ENCODE measurements around the gene UQCRH.
"Not testable (repeated sequence)": the region's sequence is repeated elsewhere in the genome, so short reads cannot be mapped to it uniquely, and the experiment has no call there.

UQCRH gene

GRCh38 chr1:46343705-46344104, 40.2 kb downstream of the UQCRH start:
- Histone ChIP-seq H3K27me3 (ENCODE audit: low read depth, low read length) (no peaks in the 10 kb centered on the region), H3K36me3 (replicated peaks; ENCODE audit: low read depth, low read length) (peaks cover 14% of the 10 kb centered on the region), H3K4me3 (ENCODE audit: low read length) (no peak overlapping the region), H4K20me1 (ENCODE audit: insufficient read depth, low read length) (no peaks in the 10 kb centered on the region), H2AFZ (ENCODE audit: low read depth, low read length) (no peak overlapping the region), H3K79me2 (ENCODE audit: low read length) (peaks cover 39% of the 10 kb centered on the region), H3K9ac (ENCODE audit: low read length) (no peak overlapping the region), H3K4me1 (ENCODE audit: low read length) (peaks cover 17% of the 10 kb centered on the region), H3K9me3 (ENCODE audit: insufficient read depth, low read length) (no peaks in the 10 kb centered on the region), H3K27ac (ENCODE audit: low read length) (no peak overlapping the region), H3K4me2 (ENCODE audit: low read length) (no peak overlapping the region)
- TF ChIP-seq EZH2phosphoT487 (IDR thresholded peaks at IDR 0.05; ENCODE audit: low read depth) (no peak), CTCF (IDR thresholded peaks at IDR 0.05; ENCODE audit: low read depth, low read length) (no peak)

GRCh38 chr1:46344481-46344880, 41.0 kb downstream of the UQCRH start:
- Histone ChIP-seq H3K27ac (ENCODE audit: low read length) (no peak overlapping the region), H2AFZ (ENCODE audit: low read depth, low read length) (no peak overlapping the region), H3K9ac (ENCODE audit: low read length) (no peak overlapping the region), H3K27me3 (ENCODE audit: low read depth, low read length) (no peaks in the 10 kb centered on the region), H3K36me3 (replicated peaks; ENCODE audit: low read depth, low read length) (peaks cover 16% of the 10 kb centered on the region), H3K4me2 (ENCODE audit: low read length) (no peak overlapping the region), H3K4me3 (ENCODE audit: low read length) (no peak overlapping the region), H4K20me1 (ENCODE audit: insufficient read depth, low read length) (no peaks in the 10 kb centered on the region), H3K9me3 (ENCODE audit: insufficient read depth, low read length) (no peaks in the 10 kb centered on the region), H3K4me1 (ENCODE audit: low read length) (peaks cover 10% of the 10 kb centered on the region; the same call in 1 of the 2 replicates), H3K79me2 (ENCODE audit: low read length) (peaks cover 36% of the 10 kb centered on the region)
- TF ChIP-seq CTCF (IDR thresholded peaks at IDR 0.05; ENCODE audit: low read depth, low read length) (no peak), EZH2phosphoT487 (IDR thresholded peaks at IDR 0.05; ENCODE audit: low read depth) (no peak)

GRCh38 chr1:46345281-46345680, 41.8 kb downstream of the UQCRH start:
- Histone ChIP-seq H3K4me2 (ENCODE audit: low read length) (no peak overlapping the region), H4K20me1 (ENCODE audit: insufficient read depth, low read length) (no peaks in the 10 kb centered on the region), H3K36me3 (replicated peaks; ENCODE audit: low read depth, low read length) (peaks cover 24% of the 10 kb centered on the region), H3K9me3 (ENCODE audit: insufficient read depth, low read length) (no peaks in the 10 kb centered on the region), H3K9ac (ENCODE audit: low read length) (no peak overlapping the region), H2AFZ (ENCODE audit: low read depth, low read length) (no peak overlapping the region), H3K4me3 (ENCODE audit: low read length) (no peak overlapping the region), H3K27ac (ENCODE audit: low read length) (no peak overlapping the region), H3K27me3 (ENCODE audit: low read depth, low read length) (no peaks in the 10 kb centered on the region), H3K79me2 (ENCODE audit: low read length) (peaks cover 34% of the 10 kb centered on the region), H3K4me1 (ENCODE audit: low read length) (peaks cover 8% of the 10 kb centered on the region; the same call in 1 of the 2 replicates)
- TF ChIP-seq CTCF (IDR thresholded peaks at IDR 0.05; ENCODE audit: low read depth, low read length): no peak
- TF ChIP-seq EZH2phosphoT487 (IDR thresholded peaks at IDR 0.05; ENCODE audit: low read depth): no peak

GRCh38 chr1:46352363-46352762, 48.9 kb downstream of the UQCRH start:
- Histone ChIP-seq H3K4me1 (ENCODE audit: low read length) (no peaks in the 10 kb centered on the region), H4K20me1 (ENCODE audit: insufficient read depth, low read length) (no peaks in the 10 kb centered on the region), H3K9me3 (ENCODE audit: insufficient read depth, low read length) (no peaks in the 10 kb centered on the region), H3K4me2 (ENCODE audit: low read length) (no peak overlapping the region), H3K9ac (ENCODE audit: low read length) (no peak overlapping the region), H3K36me3 (replicated peaks; ENCODE audit: low read depth, low read length) (peaks cover 31% of the 10 kb centered on the region), H3K27ac (ENCODE audit: low read length) (no peak overlapping the region), H3K4me3 (ENCODE audit: low read length) (no peak overlapping the region), H3K79me2 (ENCODE audit: low read length) (no peaks in the 10 kb centered on the region), H2AFZ (ENCODE audit: low read depth, low read length) (no peak overlapping the region), H3K27me3 (ENCODE audit: low read depth, low read length) (no peaks in the 10 kb centered on the region)
- no peak for TF ChIP-seq CTCF (IDR thresholded peaks at IDR 0.05; ENCODE audit: low read depth, low read length)
- no peak for TF ChIP-seq EZH2phosphoT487 (IDR thresholded peaks at IDR 0.05; ENCODE audit: low read depth)

- not testable (repeated sequence) for H2AFZ ChIP-seq (ENCODE audit: low read depth, low read length); H3K27me3 ChIP-seq (ENCODE audit: low read depth, low read length); H3K4me1 ChIP-seq (ENCODE audit: low read length); H3K79me2 ChIP-seq (ENCODE audit: low read length); H3K9ac ChIP-seq (ENCODE audit: low read length); H3K9me3 ChIP-seq (ENCODE audit: insufficient read depth, low read length); H3K4me2 ChIP-seq (ENCODE audit: low read length); H3K4me3 ChIP-seq (ENCODE audit: low read length); H4K20me1 ChIP-seq (ENCODE audit: insufficient read depth, low read length); H3K27ac ChIP-seq (ENCODE audit: low read length)
- peaks cover 21% of the 10 kb centered on the region for H3K36me3 ChIP-seq (replicated peaks; ENCODE audit: low read depth, low read length)
Observed at GRCh38 chr1:46355920-46356319, 52.4 kb downstream of the UQCRH start.

All from OCI-LY3 (cell line).